NOMO-1 treated with DMSO at 0.1 percent for 48 hours (cell line): ENCODE results near the gene TMC1.
"Not testable (repeated sequence)": the region's sequence is repeated elsewhere in the genome, so short reads cannot be mapped to it uniquely, and the experiment has no call there.

ENCODE experiments used
- DNase-seq: peaks from one replicate; lab custom pipeline; 2025; ENCODE audit not compliant: unreplicated experiment; lab: John Stamatoyannopoulos, UW

Gene TMC1

GRCh38 chr9:72812559-72813111 lies 291.2 kb downstream of the TMC1 start:
- no peak for DNase-seq

GRCh38 chr9:72813544-72813943 lies 292.1 kb downstream of the TMC1 start:
- no peak for DNase-seq

DNA sequence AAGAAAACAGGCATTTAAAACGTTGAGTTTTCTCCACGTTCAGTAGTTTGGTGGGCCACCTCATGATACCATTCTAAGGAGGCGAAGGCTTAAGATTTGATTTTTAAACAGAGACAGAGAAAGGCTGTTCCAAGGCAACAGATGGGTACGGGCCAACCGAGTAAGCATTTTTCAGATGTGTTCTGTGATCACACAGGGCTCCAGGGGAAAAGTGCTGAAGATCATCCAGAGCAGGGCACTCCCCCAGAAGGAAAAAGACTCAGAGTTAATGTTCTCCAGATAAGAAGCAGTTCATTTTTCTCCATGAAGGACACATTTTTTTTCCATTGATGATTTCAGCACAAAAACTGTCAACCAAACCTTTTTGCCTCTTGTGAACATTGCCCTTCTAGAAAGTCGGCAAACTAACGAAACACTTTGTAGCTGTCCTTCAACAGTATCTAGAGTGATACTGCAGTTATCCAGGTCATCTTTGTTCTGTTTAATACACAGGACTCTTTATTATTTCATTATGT lies 292.7 kb downstream of the TMC1 start:
- DNase-seq: no peak

DNA sequence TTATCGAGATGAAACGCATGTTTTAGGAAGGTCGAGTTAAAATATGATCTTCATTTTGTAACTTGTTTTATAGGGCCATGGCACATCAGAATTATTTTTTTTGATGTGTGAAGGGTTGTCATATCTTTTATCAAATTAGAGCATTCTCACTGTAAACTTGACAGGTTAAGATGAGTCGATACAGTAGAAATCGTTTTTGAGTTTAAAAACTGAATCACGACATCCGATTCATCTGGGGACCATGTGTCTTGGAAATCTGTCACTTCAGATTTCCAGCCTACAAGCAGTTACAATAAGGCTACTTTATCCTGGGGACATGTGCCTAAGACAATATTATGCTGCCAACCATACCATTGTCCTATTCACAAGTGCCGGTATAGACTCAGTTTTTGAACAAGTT lies 295.3 kb downstream of the TMC1 start:
- no peak for DNase-seq

DNA sequence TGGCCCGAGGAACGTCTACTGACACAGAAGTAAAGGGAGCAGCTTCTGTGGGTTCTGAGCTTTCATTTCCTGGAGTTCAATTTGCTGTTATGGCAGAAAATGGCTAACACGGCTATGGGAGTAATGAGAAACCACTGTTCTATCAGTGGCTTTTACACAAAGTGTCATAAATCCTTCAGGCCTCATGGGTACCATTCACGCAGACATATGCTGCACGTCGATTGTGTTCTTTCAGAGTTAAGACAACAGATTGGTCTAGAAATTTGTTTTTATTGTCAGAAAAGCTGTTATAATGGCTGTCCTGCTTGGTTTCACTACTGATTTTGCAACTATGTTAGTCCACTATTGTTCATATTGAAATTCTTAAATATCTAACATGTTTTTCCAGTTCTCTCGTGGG lies 296.0 kb downstream of the TMC1 start:
- DNase-seq: no peak

GRCh38 chr9:72818385-72818784 lies 297.0 kb downstream of the TMC1 start:
- DNase-seq: no peak

DNA sequence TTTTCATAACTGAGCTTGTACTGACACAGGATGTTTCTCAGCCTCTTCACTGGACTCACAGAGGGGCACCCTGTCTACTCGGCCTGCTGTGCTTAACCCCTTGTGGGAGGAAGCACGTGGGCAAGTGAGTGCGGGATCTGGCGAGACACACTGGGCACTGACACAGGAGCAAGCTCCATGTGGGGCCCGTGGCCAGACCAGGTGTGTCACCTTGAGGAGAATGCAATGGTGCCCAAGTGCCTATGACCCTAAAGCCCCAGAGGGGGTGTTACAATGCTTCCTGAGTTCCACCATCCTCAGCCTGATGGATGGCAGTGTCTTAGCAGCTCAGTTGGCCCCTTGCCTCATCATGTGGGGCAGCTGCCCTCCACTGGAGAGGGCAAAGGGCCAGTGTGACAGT lies 302.6 kb downstream of the TMC1 start:
- DNase-seq: no peak

DNA sequence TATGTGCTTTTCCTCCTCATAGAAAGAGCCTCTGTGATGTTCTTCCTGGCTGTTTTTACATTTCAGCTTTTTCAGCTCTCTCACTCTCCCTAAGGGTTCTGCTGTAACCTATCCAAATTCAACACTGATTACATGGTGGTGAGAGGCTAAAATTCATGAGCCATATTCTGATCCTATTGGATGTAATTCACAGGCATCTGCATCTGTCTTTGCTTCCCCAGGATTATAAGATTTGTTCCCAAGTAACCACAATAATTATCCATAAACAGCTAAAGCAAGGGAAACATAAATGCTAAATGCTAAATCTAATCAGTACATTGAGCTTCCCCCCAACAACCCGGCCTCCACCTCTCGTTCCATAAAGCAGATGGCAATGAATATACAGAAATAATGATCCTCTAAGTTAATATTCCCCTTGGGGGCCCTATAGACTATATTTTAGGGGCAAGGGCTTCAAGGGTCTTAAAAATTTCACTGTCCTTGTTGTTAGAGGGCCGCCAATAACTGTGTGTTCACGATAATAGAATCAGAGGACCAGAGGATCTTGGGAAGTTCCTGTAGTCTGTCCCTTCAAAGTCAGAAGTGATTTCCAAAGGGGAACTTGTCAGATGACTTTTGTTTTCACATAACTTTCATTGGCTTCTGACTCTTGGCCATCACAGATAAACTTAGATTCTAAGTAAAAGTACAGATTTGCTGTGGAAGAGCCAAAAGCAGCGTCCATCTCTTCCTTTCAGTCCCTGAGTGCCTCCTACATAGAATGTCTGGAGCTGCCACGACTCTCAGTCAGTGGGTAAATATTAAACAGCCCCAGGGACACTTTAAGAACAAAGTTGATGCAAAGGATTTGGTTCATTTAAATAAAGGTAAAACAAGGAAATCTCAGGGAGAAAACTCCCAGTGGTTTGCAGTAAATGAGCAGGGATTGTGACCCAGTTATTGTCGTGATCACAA lies 305.9 kb downstream of the TMC1 start:
- no peak for DNase-seq

DNA sequence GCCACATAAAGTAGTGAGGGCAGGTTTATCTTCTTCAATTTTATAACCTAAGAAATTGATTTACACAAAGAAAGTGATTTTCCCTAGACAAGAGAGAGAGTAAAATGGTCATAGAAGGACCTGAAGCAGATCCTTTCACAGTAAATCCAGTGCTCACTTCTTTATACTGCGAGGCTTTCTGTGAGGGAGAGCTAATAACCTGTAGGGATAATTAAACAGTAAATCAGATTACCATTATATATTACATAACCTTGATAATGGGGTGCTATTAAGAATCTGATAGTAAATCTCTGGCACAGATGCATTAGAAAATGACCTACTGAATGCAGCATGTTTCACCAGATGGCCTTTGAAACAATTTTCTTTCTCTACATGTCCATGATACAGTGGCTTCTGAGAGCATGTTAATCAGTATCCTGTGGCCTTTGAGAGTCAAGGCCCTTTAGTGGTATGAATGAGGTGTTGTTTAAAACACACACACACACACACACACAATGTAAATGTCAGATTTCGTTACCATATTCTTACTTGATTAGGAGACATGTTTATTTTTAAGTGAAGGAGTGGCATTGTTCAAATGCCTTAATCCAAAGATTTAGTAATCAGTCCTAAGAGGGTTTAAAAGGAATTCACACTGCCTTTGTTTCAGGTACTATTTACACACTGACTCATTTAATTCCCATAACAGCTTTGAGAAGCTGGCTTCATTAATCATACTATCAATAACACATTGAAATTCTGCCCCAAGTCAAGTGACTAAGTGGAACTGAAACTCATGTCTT lies 306.7 kb downstream of the TMC1 start:
- no peak for DNase-seq

DNA sequence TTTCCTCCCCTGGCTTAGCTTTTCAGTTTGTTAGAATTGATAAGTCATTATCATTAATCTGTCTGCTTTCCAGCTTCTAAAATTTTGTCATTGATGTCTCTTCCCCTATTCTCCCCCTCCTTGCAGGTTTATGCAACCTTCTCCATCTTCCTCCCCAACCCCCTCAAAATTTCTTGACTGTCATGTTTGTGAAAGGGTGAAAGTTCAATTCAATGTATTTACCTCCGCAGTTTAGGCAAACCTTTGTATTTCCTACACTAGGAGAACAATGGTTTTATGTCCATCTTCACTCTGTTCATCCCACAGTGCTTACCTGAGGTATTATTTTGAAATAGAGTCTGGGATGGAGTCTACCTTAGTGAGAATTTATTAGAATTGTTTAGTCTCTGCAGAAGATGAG lies 313.6 kb downstream of the TMC1 start:
- no peak for DNase-seq

- DNase-seq: no peak
These were observed 315.4 kb downstream of the TMC1 start for GRCh38 chr9:72836790-72837189.

DNA sequence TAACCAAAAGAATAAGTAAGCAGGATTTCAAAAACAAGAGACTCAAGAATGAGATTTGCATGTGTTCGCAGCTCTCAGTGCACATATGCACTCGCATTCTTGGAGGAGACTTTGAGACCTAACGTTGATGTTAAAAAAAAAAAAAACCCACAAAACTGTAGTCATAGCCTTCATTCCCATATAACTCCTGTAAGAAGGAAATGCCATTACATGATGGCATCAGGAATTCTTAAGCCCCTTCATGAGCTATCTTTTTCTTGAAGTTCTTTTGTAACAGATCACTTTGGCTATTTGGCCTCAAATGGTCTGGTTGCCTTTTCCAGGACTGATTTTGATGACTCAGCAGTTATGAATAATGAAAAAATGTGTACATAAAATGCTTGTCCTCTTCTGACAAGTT lies 317.7 kb downstream of the TMC1 start:
- no peak for DNase-seq

GRCh38 chr9:72843520-72844439 lies 322.4 kb downstream of the TMC1 start:
- no peak for DNase-seq

DNA sequence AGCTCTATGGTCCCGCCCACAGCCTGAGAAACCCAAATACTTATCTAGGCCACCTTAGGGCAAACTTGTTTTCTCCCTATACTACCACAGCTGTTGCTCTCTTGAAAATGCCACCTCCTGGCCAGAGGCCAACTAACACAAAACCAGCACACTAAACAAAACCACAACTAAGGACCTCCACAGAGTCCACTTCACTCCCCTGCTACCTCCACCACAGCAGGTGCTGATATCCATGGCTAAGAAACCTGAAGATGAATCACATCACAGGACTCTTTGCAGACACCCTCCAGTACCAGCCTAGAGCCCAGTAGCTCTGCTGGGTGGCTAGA lies 323.0 kb downstream of the TMC1 start:
- no peak for DNase-seq

GRCh38 chr9:72845052-72845451 lies 323.6 kb downstream of the TMC1 start:
- DNase-seq: not testable (repeated sequence)

DNA sequence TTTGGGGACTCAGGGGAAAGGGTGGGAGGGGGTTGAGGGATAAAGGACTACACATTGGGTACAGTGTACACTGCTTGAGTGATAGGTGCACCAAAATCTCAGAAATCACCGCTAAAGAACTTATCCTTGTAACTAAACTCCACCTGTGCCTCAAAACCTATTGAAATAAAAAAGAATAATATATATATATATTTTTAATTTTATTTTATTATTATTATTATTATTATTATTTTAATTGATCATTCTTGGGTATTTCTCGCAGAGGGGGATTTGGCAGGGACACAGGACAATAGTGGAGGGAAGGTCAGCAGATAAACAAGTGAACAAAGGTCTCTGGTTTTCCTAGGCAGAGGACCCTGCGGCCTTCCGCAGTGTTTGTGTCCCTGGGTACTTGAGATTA lies 328.8 kb downstream of the TMC1 start:
- not testable (repeated sequence) for DNase-seq

DNA sequence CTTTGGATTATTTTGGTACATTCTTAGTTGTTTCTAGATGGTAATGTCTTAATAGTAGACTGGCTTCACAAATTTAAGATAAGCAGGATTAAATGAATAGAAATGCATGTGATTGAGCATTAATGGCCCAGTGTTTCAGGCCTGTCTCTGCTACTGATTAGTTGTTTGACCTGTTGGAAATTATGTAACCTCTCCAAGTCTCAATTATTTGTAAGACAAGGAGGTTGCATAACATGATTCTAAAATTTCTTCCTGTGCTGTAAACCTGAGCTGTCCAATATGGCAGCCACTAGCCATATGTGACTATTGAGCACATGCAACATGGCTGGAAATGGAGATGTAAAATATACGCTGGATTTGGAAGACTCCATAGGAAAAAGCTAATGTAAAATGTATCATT lies 333.9 kb downstream of the TMC1 start:
- DNase-seq: no peak

- DNase-seq: no peak
These were observed 334.6 kb downstream of the TMC1 start for GRCh38 chr9:72855890-72856523.

GRCh38 chr9:72856972-72857623 lies 335.7 kb downstream of the TMC1 start:
- no peak for DNase-seq

DNA sequence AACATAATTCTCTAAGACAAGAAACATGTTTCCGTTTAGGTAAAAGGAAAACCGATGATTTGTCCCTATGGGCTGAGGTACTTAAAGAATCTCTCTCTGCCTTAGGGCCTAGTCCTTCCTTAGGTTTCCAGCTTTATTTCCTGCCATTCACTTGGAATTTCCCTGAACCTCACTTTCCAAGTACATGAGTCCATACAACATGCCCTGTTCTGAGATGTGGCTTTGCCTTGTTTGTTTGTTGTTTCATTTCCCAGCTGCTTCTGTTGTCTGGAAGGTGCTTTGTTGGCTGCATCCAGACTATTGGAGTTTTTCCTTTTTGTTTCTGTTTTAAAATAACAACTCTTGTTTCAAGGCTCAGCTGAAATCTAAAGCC lies 336.2 kb downstream of the TMC1 start:
- no peak for DNase-seq
